HG03457 (cell line): Measurements from ENCODE around the gene TRAPPC2.
A peak's percentile ranks its signal among the peaks of the same experiment; 100 is the strongest.
"Not testable (repeated sequence)": the region's sequence is repeated elsewhere in the genome, so short reads cannot be mapped to it uniquely, and the experiment has no call there.

Experiments
- ATAC-seq: cut with Tn5 transposase; IDR thresholded peaks from one replicate; pipeline ENCODE4 v1.9.1; 2021; ENCODE audit warnings: moderate number of reproducible peaks; ENCODE audit not compliant: unreplicated experiment

TRAPPC2 gene

GRCh38 chrX:13673016-13673415, 61.4 kb downstream of the TRAPPC2 start:
- no peak for ATAC-seq

GRCh38 chrX:13670197-13670596, 64.2 kb downstream of the TRAPPC2 start:
- no peak for ATAC-seq

- ATAC-seq, result not testable (repeated sequence)
Observed at GRCh38 chrX:13669755-13670154, 64.7 kb downstream of the TRAPPC2 start.

- peak; percentile 72 for ATAC-seq
Observed at GRCh38 chrX:13669246-13669737, 65.1 kb downstream of the TRAPPC2 start.

- ATAC-seq, result no peak
Observed at GRCh38 chrX:13667919-13668318, 66.5 kb downstream of the TRAPPC2 start.

- ATAC-seq, result no peak
Observed at GRCh38 chrX:13666836-13667235, 67.6 kb downstream of the TRAPPC2 start.

- ATAC-seq, result no peak
Observed at GRCh38 chrX:13664020-13664419, 70.4 kb downstream of the TRAPPC2 start.

GRCh38 chrX:13662355-13662791, 72.0 kb downstream of the TRAPPC2 start:
- no peak for ATAC-seq
